ENCODE measurements around the gene GPR119.

GPR119 gene

GRCh38 chrX:130418740-130419139 is 33.3 kb upstream of the GPR119 start:
- Histone ChIP-seq H3K4me2 (ENCODE audit: low read depth, low read length) (no peak overlapping the region), H3K9me3 (replicated peaks; ENCODE audit: insufficient read depth, low read length) (no peaks in the 10 kb centered on the region), H3K9me2 (replicated peaks; ENCODE audit: insufficient read depth, low read length) (no peaks in the 10 kb centered on the region), H4K20me1 (ENCODE audit: insufficient read depth, low read length) (no peaks in the 10 kb centered on the region), H3K4me1 (ENCODE audit: low read length) (no peaks in the 10 kb centered on the region), H2AFZ (ENCODE audit: low read length) (no peak overlapping the region), H3K4me3 (ENCODE audit: low read length) (no peak overlapping the region), H3K79me2 (ENCODE audit: low read length) (no peaks in the 10 kb centered on the region), H3K9ac (ENCODE audit: low read length) (no peak overlapping the region), H3K27me3 (replicated peaks; ENCODE audit: insufficient read depth, low read length) (no peaks in the 10 kb centered on the region), H3F3A (ENCODE audit: insufficient read depth, low read length) (no peaks in the 10 kb centered on the region), H3K36me3 (replicated peaks; ENCODE audit: insufficient read depth, low read length) (no peaks in the 10 kb centered on the region), H3K27ac (ENCODE audit: low read length) (no peak overlapping the region)
- no peak for DNase-seq
- no peak for TF ChIP-seq CTCF (IDR thresholded peaks at IDR 0.05; ENCODE audit: low read length)
- TF ChIP-seq EZH2phosphoT487 (IDR thresholded peaks at IDR 0.05; ENCODE audit: low read length): no peak
- no peak for TF ChIP-seq EZH2 (optimal IDR thresholded peaks at IDR 0.05; ENCODE audit: low read depth, low read length)

GRCh38 chrX:130418066-130418465 is 32.6 kb upstream of the GPR119 start:
- Histone ChIP-seq H3K9me3 (replicated peaks; ENCODE audit: insufficient read depth, low read length) (no peaks in the 10 kb centered on the region), H3K4me1 (ENCODE audit: low read length) (no peaks in the 10 kb centered on the region), H3K9ac (ENCODE audit: low read length) (no peak overlapping the region), H2AFZ (ENCODE audit: low read length) (no peak overlapping the region), H3K27ac (ENCODE audit: low read length) (no peak overlapping the region), H3K4me2 (ENCODE audit: low read depth, low read length) (no peak overlapping the region), H4K20me1 (ENCODE audit: insufficient read depth, low read length) (no peaks in the 10 kb centered on the region), H3K36me3 (replicated peaks; ENCODE audit: insufficient read depth, low read length) (no peaks in the 10 kb centered on the region), H3K4me3 (ENCODE audit: low read length) (no peak overlapping the region), H3K27me3 (replicated peaks; ENCODE audit: insufficient read depth, low read length) (no peaks in the 10 kb centered on the region), H3K79me2 (ENCODE audit: low read length) (no peaks in the 10 kb centered on the region), H3K9me2 (replicated peaks; ENCODE audit: insufficient read depth, low read length) (no peaks in the 10 kb centered on the region), H3F3A (ENCODE audit: insufficient read depth, low read length) (no peaks in the 10 kb centered on the region)
- DNase-seq: no peak
- no peak for TF ChIP-seq CTCF (IDR thresholded peaks at IDR 0.05; ENCODE audit: low read length)
- no peak for TF ChIP-seq EZH2phosphoT487 (IDR thresholded peaks at IDR 0.05; ENCODE audit: low read length)
- no peak for TF ChIP-seq EZH2 (optimal IDR thresholded peaks at IDR 0.05; ENCODE audit: low read depth, low read length)

DNA sequence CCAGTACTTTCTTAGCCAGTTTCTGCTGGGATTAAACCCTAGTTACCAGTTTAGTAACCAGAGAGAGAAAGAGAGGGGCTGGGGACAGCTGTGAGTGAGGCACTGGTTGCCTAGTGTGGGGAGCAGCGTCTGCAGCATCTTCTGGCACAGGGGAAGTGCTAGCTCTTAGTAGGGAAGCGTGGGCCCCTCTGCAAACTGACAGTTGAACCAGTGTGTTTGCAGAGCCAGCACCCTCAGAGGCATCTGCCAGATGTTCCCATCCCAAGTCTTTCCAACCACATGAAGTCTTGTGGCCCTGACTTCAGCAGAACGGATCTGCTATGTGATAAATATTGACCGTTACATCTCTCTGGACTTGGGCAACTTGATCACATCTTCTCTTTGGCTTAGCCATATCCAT is 31.3 kb upstream of the GPR119 start:
- DNase-seq: no peak
- Histone ChIP-seq H3K27me3 (replicated peaks; ENCODE audit: insufficient read depth, low read length) (no peaks in the 10 kb centered on the region), H3K27ac (ENCODE audit: low read length) (no peak overlapping the region), H2AFZ (ENCODE audit: low read length) (no peak overlapping the region), H3K9ac (ENCODE audit: low read length) (no peak overlapping the region), H3K4me1 (ENCODE audit: low read length) (no peaks in the 10 kb centered on the region), H3K9me2 (replicated peaks; ENCODE audit: insufficient read depth, low read length) (no peaks in the 10 kb centered on the region), H3K9me3 (replicated peaks; ENCODE audit: insufficient read depth, low read length) (no peaks in the 10 kb centered on the region), H3K36me3 (replicated peaks; ENCODE audit: insufficient read depth, low read length) (no peaks in the 10 kb centered on the region), H3K4me3 (ENCODE audit: low read length) (no peak overlapping the region), H3K4me2 (ENCODE audit: low read depth, low read length) (no peak overlapping the region), H4K20me1 (ENCODE audit: insufficient read depth, low read length) (no peaks in the 10 kb centered on the region), H3K79me2 (ENCODE audit: low read length) (no peaks in the 10 kb centered on the region), H3F3A (ENCODE audit: insufficient read depth, low read length) (no peaks in the 10 kb centered on the region)
- no peak for TF ChIP-seq CTCF (IDR thresholded peaks at IDR 0.05; ENCODE audit: low read length)
- TF ChIP-seq EZH2 (optimal IDR thresholded peaks at IDR 0.05; ENCODE audit: low read depth, low read length): no peak
- no peak for TF ChIP-seq EZH2phosphoT487 (IDR thresholded peaks at IDR 0.05; ENCODE audit: low read length)
